ENCODE results near the gene RNF220.

RNF220 gene

DNA sequence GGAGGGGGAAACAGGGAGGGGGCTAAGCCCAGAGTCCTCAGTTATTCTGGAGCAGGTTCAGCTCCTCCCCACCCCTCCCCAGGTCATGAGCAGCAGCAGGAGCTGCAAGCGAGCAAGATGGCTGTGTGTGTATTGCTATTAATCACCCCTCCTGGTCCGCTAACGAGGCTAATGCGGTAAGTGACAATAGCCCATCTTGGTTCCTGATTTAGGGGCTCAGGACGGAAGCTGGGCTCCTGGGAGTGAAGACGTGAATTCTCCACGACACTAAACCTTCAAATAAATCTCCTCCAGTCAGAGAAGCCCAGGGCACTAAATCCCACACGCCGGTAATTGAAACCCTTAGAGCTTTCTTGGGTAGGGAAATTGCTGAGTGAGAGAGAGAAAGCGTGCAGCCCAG is 193.1 kb downstream of the RNF220 start:
- no peaks in the 10 kb centered on the region for H4K20me1 ChIP-seq (ENCODE audit: insufficient read depth, low read length)
- H3K4me3 ChIP-seq (ENCODE audit: low read depth, low read length, poor library complexity, severe bottlenecking), result no peak overlapping the region
- no peak overlapping the region for H3K9ac ChIP-seq (ENCODE audit: low read length)
- no peaks in the 10 kb centered on the region for H3K9me3 ChIP-seq (ENCODE audit: low read length)
- H3K79me2 ChIP-seq (ENCODE audit: insufficient read depth, low read length), result no peaks in the 10 kb centered on the region
- no peak overlapping the region for H2AFZ ChIP-seq (ENCODE audit: low read length)
- no peaks in the 10 kb centered on the region for H3K36me3 ChIP-seq (ENCODE audit: insufficient read depth, low read length)
- no peaks in the 10 kb centered on the region for H3K9me2 ChIP-seq (ENCODE audit: low read depth, low read length)
- H3F3A ChIP-seq (ENCODE audit: insufficient read depth, low read length), result no peaks in the 10 kb centered on the region
- H3K27ac ChIP-seq (ENCODE audit: low read depth, low read length, poor library complexity, severe bottlenecking), result no peak overlapping the region
- H3K27me3 ChIP-seq (ENCODE audit: insufficient read depth, low read length), result 0 out of 2 replicates have a peak, but pooled peaks cover 4% of the 10 kb centered on the region
- no peak overlapping the region for H3K4me2 ChIP-seq (ENCODE audit: low read length)
- H3K4me1 ChIP-seq (ENCODE audit: insufficient read depth, low read length, severe bottlenecking), result no peaks in the 10 kb centered on the region
- TF ChIP-seq, protein P1, sequence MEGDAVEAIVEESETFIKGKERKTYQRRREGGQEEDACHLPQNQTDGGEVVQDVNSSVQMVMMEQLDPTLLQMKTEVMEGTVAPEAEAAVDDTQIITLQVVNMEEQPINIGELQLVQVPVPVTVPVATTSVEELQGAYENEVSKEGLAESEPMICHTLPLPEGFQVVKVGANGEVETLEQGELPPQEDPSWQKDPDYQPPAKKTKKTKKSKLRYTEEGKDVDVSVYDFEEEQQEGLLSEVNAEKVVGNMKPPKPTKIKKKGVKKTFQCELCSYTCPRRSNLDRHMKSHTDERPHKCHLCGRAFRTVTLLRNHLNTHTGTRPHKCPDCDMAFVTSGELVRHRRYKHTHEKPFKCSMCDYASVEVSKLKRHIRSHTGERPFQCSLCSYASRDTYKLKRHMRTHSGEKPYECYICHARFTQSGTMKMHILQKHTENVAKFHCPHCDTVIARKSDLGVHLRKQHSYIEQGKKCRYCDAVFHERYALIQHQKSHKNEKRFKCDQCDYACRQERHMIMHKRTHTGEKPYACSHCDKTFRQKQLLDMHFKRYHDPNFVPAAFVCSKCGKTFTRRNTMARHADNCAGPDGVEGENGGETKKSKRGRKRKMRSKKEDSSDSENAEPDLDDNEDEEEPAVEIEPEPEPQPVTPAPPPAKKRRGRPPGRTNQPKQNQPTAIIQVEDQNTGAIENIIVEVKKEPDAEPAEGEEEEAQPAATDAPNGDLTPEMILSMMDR (IDR thresholded peaks at IDR 0.05; ENCODE audit: low read length), result no peak
- no peak for TF ChIP-seq EZH2 (IDR thresholded peaks at IDR 0.05; ENCODE audit: borderline replicate concordance, low read length)

DNA sequence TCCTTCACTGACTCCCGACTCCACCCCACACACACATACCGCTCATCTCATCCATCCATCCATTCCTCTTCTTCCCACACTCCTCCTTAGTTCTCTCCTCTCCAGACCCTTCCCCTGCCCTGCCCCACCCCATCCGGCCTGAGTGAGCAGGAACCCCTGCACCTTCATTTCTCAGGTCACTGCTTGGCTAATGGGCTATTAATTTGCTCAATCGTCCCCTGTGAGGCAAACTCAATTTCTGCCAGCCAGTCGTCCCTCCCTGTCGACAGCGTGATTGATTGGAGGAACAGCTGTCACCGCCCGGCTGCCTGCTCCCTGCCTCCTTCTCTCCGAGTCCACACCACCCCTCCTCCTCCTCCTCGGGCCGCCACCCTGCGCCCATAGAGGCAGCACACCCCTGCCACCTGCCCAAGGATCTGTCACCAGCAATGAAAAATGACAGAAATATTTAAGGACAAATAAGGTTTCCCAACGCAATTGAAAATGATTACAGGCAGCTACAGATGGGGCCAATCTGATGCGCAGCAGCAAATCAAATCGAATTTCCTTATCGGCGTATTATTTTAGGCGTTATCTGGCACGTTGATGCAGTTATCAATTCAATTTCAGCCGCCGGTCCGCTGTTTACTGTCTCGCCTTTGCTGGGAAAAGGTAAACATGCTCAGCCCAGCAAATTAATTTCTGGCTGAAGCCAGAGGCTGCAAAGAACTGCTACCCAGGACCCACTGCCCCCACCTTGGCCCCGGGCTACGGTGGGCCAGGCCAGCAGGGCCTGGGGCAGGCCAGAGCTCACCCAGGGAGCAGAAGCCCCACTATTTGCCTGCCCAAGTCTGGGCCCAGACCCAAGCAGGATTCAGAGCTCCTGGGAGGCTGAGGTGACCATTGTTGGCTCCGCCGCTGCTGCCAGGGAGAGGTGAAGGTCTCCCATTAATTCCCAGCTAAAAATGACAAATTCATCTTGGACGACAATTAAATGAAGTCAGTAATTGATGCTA is 197.9 kb downstream of the RNF220 start:
- H3F3A ChIP-seq (ENCODE audit: insufficient read depth, low read length), result no peaks in the 10 kb centered on the region
- no peak overlapping the region for H3K4me3 ChIP-seq (ENCODE audit: low read depth, low read length, poor library complexity, severe bottlenecking)
- peaks cover 4% of the 10 kb centered on the region; the same call in 1 of the 2 replicates for H3K27me3 ChIP-seq (ENCODE audit: insufficient read depth, low read length)
- H3K4me2 ChIP-seq (ENCODE audit: low read length), result no peak overlapping the region
- H4K20me1 ChIP-seq (ENCODE audit: insufficient read depth, low read length), result no peaks in the 10 kb centered on the region
- H3K36me3 ChIP-seq (ENCODE audit: insufficient read depth, low read length), result no peaks in the 10 kb centered on the region
- no peak overlapping the region for H3K27ac ChIP-seq (ENCODE audit: low read depth, low read length, poor library complexity, severe bottlenecking)
- H3K4me1 ChIP-seq (ENCODE audit: insufficient read depth, low read length, severe bottlenecking), result no peaks in the 10 kb centered on the region
- H3K9me3 ChIP-seq (ENCODE audit: low read length), result no peaks in the 10 kb centered on the region
- H3K9ac ChIP-seq (ENCODE audit: low read length), result no peak overlapping the region
- H2AFZ ChIP-seq (ENCODE audit: low read length), result no peak overlapping the region
- TF ChIP-seq, protein P1 (IDR thresholded peaks at IDR 0.05; ENCODE audit: low read length), result no peak
- no peak for TF ChIP-seq EZH2 (IDR thresholded peaks at IDR 0.05; ENCODE audit: borderline replicate concordance, low read length)
- H3K9me2 ChIP-seq (ENCODE audit: low read depth, low read length), result no peaks in the 10 kb centered on the region
- no peaks in the 10 kb centered on the region for H3K79me2 ChIP-seq (ENCODE audit: insufficient read depth, low read length)

DNA sequence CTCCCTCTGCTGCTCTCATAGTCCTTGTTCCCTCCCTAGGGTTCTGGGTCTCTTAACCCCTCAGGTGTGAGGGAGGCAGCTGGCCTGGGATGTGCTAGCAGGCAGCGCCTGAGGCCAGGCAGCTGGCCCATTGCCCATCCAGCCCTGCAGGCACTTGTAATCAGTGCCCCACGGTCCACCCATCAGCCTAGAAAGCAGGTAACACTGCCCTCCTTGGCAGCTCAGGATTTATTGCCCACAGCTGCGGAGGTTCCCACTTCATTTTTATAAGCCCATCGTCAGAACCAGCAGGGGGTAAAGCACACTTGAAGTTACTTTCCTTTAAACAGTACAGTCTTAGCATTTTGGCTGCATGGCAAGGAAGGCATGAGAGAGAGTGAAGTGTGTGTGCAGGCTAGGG is 198.7 kb downstream of the RNF220 start:
- no peaks in the 10 kb centered on the region for H3F3A ChIP-seq (ENCODE audit: insufficient read depth, low read length)
- H4K20me1 ChIP-seq (ENCODE audit: insufficient read depth, low read length), result no peaks in the 10 kb centered on the region
- no peak overlapping the region for H3K9ac ChIP-seq (ENCODE audit: low read length)
- H3K4me1 ChIP-seq (ENCODE audit: insufficient read depth, low read length, severe bottlenecking), result no peaks in the 10 kb centered on the region
- no peak overlapping the region for H2AFZ ChIP-seq (ENCODE audit: low read length)
- no peaks in the 10 kb centered on the region for H3K9me3 ChIP-seq (ENCODE audit: low read length)
- H3K27me3 ChIP-seq (ENCODE audit: insufficient read depth, low read length), result peaks cover 4% of the 10 kb centered on the region; the same call in 1 of the 2 replicates
- no peaks in the 10 kb centered on the region for H3K79me2 ChIP-seq (ENCODE audit: insufficient read depth, low read length)
- H3K27ac ChIP-seq (ENCODE audit: low read depth, low read length, poor library complexity, severe bottlenecking), result no peak overlapping the region
- H3K9me2 ChIP-seq (ENCODE audit: low read depth, low read length), result no peaks in the 10 kb centered on the region
- no peaks in the 10 kb centered on the region for H3K36me3 ChIP-seq (ENCODE audit: insufficient read depth, low read length)
- TF ChIP-seq EZH2 (IDR thresholded peaks at IDR 0.05; ENCODE audit: borderline replicate concordance, low read length), result no peak
- TF ChIP-seq, protein P1 (IDR thresholded peaks at IDR 0.05; ENCODE audit: low read length), result no peak
- H3K4me2 ChIP-seq (ENCODE audit: low read length), result no peak overlapping the region
- H3K4me3 ChIP-seq (ENCODE audit: low read depth, low read length, poor library complexity, severe bottlenecking), result no peak overlapping the region
